H9 (cell line): ENCODE results near the gene FBXO10. TPM values are rescaled to one million over a fixed set of nuclear protein-coding genes. Genes with fewer than 3 reads are reported as not detected.

Source experiments
- DNase-seq: peaks from one replicate; pipeline ENCODE4 v3.0.0-alpha.2; 2017
- H2AFZ ChIP-seq: one replicate; pipeline ENCODE4 v1.6.1; 2013; ENCODE audit warnings: mild to moderate bottlenecking, low read length, control low read depth, moderate library complexity
- H2AK5ac ChIP-seq: 2 replicates; pipeline ENCODE4 v1.6.1; 2013; ENCODE audit warnings: low read length, control low read depth, mixed read lengths; ENCODE audit not compliant: insufficient read length
- H2BK120ac ChIP-seq: one replicate; pipeline ENCODE4 v1.6.1; 2013; ENCODE audit warnings: low read depth, mild to moderate bottlenecking, low read length, control low read depth, inconsistent platforms; ENCODE audit not compliant: poor library complexity, severe bottlenecking
- H2BK12ac ChIP-seq: 2 replicates; pipeline ENCODE4 v1.6.1; 2013; ENCODE audit warnings: low read length, control low read depth, mixed read lengths, low read depth; ENCODE audit not compliant: insufficient read length
- H2BK15ac ChIP-seq: 2 replicates; pipeline ENCODE4 v1.6.1; 2013; ENCODE audit warnings: low read depth, low read length, control low read depth
- H2BK20ac ChIP-seq: one replicate; pipeline ENCODE4 v1.6.1; 2013; ENCODE audit warnings: low read depth, mild to moderate bottlenecking, low read length, control low read depth, inconsistent platforms; ENCODE audit not compliant: poor library complexity, severe bottlenecking
- H2BK5ac ChIP-seq: 2 replicates; pipeline ENCODE4 v1.6.1; 2013; ENCODE audit warnings: low read length, control low read depth, mixed read lengths; ENCODE audit not compliant: insufficient read length
- H3K14ac ChIP-seq: 2 replicates; pipeline ENCODE4 v1.6.1; 2013; ENCODE audit warnings: low read length, control low read depth; ENCODE audit not compliant: insufficient read depth
- H3K18ac ChIP-seq: 2 replicates; pipeline ENCODE4 v1.6.1; 2013; ENCODE audit warnings: low read depth, mild to moderate bottlenecking, mixed read lengths, low read length, control low read depth; ENCODE audit not compliant: insufficient read length
- H3K23ac ChIP-seq: 2 replicates; pipeline ENCODE4 v1.6.1; 2013; ENCODE audit warnings: low read length, control low read depth, mixed read lengths, low read depth; ENCODE audit not compliant: insufficient read length
- H3K23me2 ChIP-seq: 2 replicates; pipeline ENCODE4 v1.6.1; 2013; ENCODE audit warnings: low read depth, mild to moderate bottlenecking, mixed read lengths, low read length, control low read depth; ENCODE audit not compliant: insufficient read length, poor library complexity, severe bottlenecking
- H3K27ac ChIP-seq: 2 replicates; pipeline ENCODE4 v1.5.1; 2013; ENCODE audit warnings: low read length, control low read depth, mixed read lengths, low read depth; ENCODE audit not compliant: insufficient read length
- H3K27me3 ChIP-seq: 2 replicates; pipeline ENCODE4 v1.6.1; 2013; ENCODE audit warnings: low read length, control low read depth, inconsistent platforms; ENCODE audit not compliant: insufficient read depth
- H3K4ac ChIP-seq: 2 replicates; pipeline ENCODE4 v1.6.1; 2013; ENCODE audit warnings: low read depth, mild to moderate bottlenecking, control low read depth, inconsistent platforms, low read length, moderate library complexity
- H3K4me1 ChIP-seq: 2 replicates; pipeline ENCODE4 v1.6.1; 2013; ENCODE audit warnings: low read length, control low read depth, inconsistent platforms; ENCODE audit not compliant: insufficient read depth
- H3K4me2 ChIP-seq: 2 replicates; pipeline ENCODE4 v1.6.1; 2013; ENCODE audit warnings: low read length, control low read depth, mixed read lengths; ENCODE audit not compliant: insufficient read length, insufficient read depth
- H3K56ac ChIP-seq: 2 replicates; pipeline ENCODE4 v1.6.1; 2013; ENCODE audit warnings: low read depth, mild to moderate bottlenecking, mixed read lengths, low read length, control low read depth; ENCODE audit not compliant: insufficient read length
- H3K79me1 ChIP-seq: 2 replicates; pipeline ENCODE4 v1.6.1; 2013; ENCODE audit warnings: low read depth, mild to moderate bottlenecking, moderate library complexity, low read length, control low read depth, inconsistent platforms; ENCODE audit not compliant: insufficient read depth, poor library complexity, severe bottlenecking
- H3K79me2 ChIP-seq: 2 replicates; pipeline ENCODE4 v1.6.1; 2013; ENCODE audit warnings: low read length, control low read depth, inconsistent platforms; ENCODE audit not compliant: insufficient read depth
- H3K9ac ChIP-seq: 2 replicates; pipeline ENCODE4 v1.6.1; 2013; ENCODE audit warnings: low read length, control low read depth, mixed read lengths; ENCODE audit not compliant: insufficient read length; ENCODE audit errors: extremely low read depth
- H3K9me3 ChIP-seq: one replicate; pipeline ENCODE4 v1.6.1; 2013; ENCODE audit warnings: low read depth, low read length, inconsistent platforms; ENCODE audit not compliant: control insufficient read depth
- H3T11ph ChIP-seq: one replicate; pipeline ENCODE4 v1.6.1; 2013; ENCODE audit warnings: mild to moderate bottlenecking, low read length, control low read depth, inconsistent platforms
- H4K20me1 ChIP-seq: one replicate; pipeline ENCODE4 v1.6.1; 2013; ENCODE audit not compliant: control insufficient read depth, insufficient read length, insufficient read depth
- H4K5ac ChIP-seq: 2 replicates; pipeline ENCODE4 v1.6.1; 2013; ENCODE audit warnings: low read depth, mild to moderate bottlenecking, mixed read lengths, low read length, control low read depth; ENCODE audit not compliant: insufficient read length
- H4K8ac ChIP-seq: replicated peaks from 2 replicates; pipeline ENCODE4 v1.6.1; 2013; ENCODE audit warnings: low read length, control low read depth, mixed read lengths, low read depth; ENCODE audit not compliant: insufficient read length
- H4K91ac ChIP-seq: 2 replicates; pipeline ENCODE4 v1.6.1; 2013; ENCODE audit warnings: low read depth, mild to moderate bottlenecking, moderate library complexity, mixed read lengths, low read length, control low read depth; ENCODE audit not compliant: insufficient read length
- H3K27ac Mint-ChIP-seq, 3 experiments: 2 replicates in 2 of 3; 3 replicates in 1 of 3; pipeline ENCODE4 v1.8.0; 2020 to 2021; ENCODE audit warnings: mixed read lengths in 3 of 3, mild to moderate bottlenecking in 1 of 3, moderate library complexity in 1 of 3
- H3K27me3 Mint-ChIP-seq: 2 replicates; pipeline ENCODE4 v1.8.0; 2021; ENCODE audit warnings: low read depth, mild to moderate bottlenecking, moderate library complexity, mixed read lengths
- H3K36me3 Mint-ChIP-seq, 3 experiments: 2 replicates in 2 of 3; 3 replicates in 1 of 3; pipeline ENCODE4 v1.8.0; 2020 to 2021; ENCODE audit warnings: low read depth in 3 of 3, mixed read lengths in 3 of 3; ENCODE audit not compliant: insufficient read depth in 1 of 3
- H3K4me1 Mint-ChIP-seq, 2 experiments: 2 replicates each; pipeline ENCODE4 v1.8.0; 2020; ENCODE audit warnings: mixed read lengths in 2 of 2
- H3K4me3 Mint-ChIP-seq, 2 experiments: 2 replicates in 1 of 2; 3 replicates in 1 of 2; pipeline ENCODE4 v1.8.0; 2020 to 2021; ENCODE audit warnings: mild to moderate bottlenecking in 2 of 2, mixed read lengths in 2 of 2, moderate library complexity in 1 of 2
- H3K9me3 Mint-ChIP-seq, 2 experiments: 2 replicates in 1 of 2; 3 replicates in 1 of 2; pipeline ENCODE4 v1.8.0; 2020; ENCODE audit warnings: mild to moderate bottlenecking in 2 of 2, mixed read lengths in 2 of 2, moderate library complexity in 1 of 2
- CTCF ChIP-seq: fragments of 200-600 bp; sonication (generic); conservative IDR thresholded peaks from 3 replicates; pipeline ENCODE4 v1.8.0; 2021; ENCODE audit warnings: antibody characterized with exemption, mild to moderate bottlenecking
- WGBS: extraction: QIAGEN DNeasy Blood & Tissue Kit; methylation state at CpG from one replicate; pipeline ENCODE4 v1.1.7; 2013; ENCODE audit warnings: missing lambda C conversion rate, low lambda C conversion rate, mixed read lengths; ENCODE audit not compliant: insufficient read length; ENCODE audit errors: extremely low coverage; 5-methylcytosine and 5-hydroxymethylcytosine counted together
- total RNA-seq: library from RNA; stranded (reverse); gene quantifications from 2 replicates; pipeline ENCODE4 v1.2.1, GENCODE V29; 2021

FBXO10 gene
- total RNA-seq, 1 experiment from 2014 or later, result 16.8 TPM

GRCh38 chr9:37624073-37624472 is 47.9 kb upstream of the FBXO10 start:
- Histone ChIP-seq H3K27ac (no peak overlapping the region), H3K18ac (no peak overlapping the region), H3K4me2 (no peak overlapping the region), H3K27me3 (no peaks in the 10 kb centered on the region), H3K23me2 (no peaks in the 10 kb centered on the region), H2BK15ac (no peak overlapping the region), H4K20me1 (no peaks in the 10 kb centered on the region), H2BK5ac (no peak overlapping the region), H4K8ac (no peak overlapping the region), H3T11ph (no peak overlapping the region), H3K4me1 (peaks cover 8% of the 10 kb centered on the region; the same call in 1 of the 2 replicates), H3K79me1 (no peaks in the 10 kb centered on the region), H3K14ac (no peak overlapping the region), H2AK5ac (no peak overlapping the region), H3K9ac (no peak overlapping the region), H3K79me2 (no peaks in the 10 kb centered on the region), H4K91ac (no peak overlapping the region), H3K9me3 (no peaks in the 10 kb centered on the region), H3K56ac (no peak overlapping the region), H4K5ac (no peak overlapping the region), H3K4ac (no peak overlapping the region), H2BK20ac (no peak overlapping the region), H3K23ac (no peak overlapping the region), H2BK120ac (no peak overlapping the region), H2BK12ac (no peak overlapping the region), H2AFZ (no peak overlapping the region)
- peak overlapping the region in 1 of 2 experiments; percentile 10; a peak in 1 of 5 replicates for H3K4me3 Mint-ChIP-seq
- H3K27ac Mint-ChIP-seq, result 0 out of 7 replicates have a peak overlapping the region, but pooled peaks of 1 of the 3 experiments have one; percentile 15
- no peaks in the 10 kb centered on the region; the same call in 1 of the 2 replicates for H3K27me3 Mint-ChIP-seq
- no peaks in the 10 kb centered on the region for H3K36me3 Mint-ChIP-seq
- H3K4me1 Mint-ChIP-seq, result peaks cover 28 to 32% of the 10 kb centered on the region in 2 experiments
- DNase-seq, result no peak
- H3K9me3 Mint-ChIP-seq, result no peaks in the 10 kb centered on the region; a peak in 1 of 5 replicates
- WGBS, result no CpG with 5 or more reads among the region's 1 CpG
- TF ChIP-seq CTCF, result no peak
